UCSD-AML1 (cell line): ENCODE results near the gene PKLR.
"Not testable (repeated sequence)": the region's sequence is repeated elsewhere in the genome, so short reads cannot be mapped to it uniquely, and the experiment has no call there.

Experiments used
- DNase-seq: peaks from one replicate; lab custom pipeline; 2025; ENCODE audit not compliant: unreplicated experiment; lab: John Stamatoyannopoulos, UW

Gene PKLR

DNA sequence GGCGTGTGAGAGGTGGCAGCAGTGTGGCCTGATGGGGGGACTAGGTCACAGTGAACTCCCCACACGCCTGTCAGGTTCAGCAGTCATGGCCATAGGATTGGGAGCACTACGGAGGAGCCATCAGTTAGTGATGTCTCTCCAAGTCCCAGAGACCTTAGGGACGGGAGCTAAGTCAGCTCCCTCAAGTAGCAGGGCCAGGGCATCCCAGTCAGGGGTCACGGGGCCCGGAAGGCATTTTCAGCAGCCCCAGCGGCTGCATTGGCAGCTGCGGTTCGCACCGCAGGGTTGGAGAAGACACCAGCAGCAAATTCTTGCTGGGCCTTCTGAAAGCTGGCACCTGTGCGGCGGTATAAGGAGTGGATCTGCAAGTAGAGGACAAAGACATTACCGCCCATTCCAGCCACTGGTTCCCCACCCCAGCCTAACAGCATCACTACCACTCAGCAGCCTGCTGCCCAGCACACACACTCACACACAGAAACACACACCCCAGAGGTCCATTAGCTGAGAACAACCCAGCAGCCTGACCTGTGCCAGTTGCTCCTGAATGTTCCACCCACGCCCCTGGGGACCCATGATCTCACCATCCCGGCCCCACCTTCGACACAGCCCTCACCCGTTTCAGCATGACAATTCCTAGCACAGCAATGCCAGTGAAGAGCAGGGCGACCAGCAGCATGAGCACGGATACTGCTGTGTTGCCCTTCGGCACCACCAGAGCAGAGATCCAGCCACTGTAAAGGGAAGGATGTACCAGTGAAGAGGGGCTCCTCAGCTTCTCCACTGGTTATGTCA, 45.0 kb downstream of the PKLR start:
- no peak for DNase-seq

DNA sequence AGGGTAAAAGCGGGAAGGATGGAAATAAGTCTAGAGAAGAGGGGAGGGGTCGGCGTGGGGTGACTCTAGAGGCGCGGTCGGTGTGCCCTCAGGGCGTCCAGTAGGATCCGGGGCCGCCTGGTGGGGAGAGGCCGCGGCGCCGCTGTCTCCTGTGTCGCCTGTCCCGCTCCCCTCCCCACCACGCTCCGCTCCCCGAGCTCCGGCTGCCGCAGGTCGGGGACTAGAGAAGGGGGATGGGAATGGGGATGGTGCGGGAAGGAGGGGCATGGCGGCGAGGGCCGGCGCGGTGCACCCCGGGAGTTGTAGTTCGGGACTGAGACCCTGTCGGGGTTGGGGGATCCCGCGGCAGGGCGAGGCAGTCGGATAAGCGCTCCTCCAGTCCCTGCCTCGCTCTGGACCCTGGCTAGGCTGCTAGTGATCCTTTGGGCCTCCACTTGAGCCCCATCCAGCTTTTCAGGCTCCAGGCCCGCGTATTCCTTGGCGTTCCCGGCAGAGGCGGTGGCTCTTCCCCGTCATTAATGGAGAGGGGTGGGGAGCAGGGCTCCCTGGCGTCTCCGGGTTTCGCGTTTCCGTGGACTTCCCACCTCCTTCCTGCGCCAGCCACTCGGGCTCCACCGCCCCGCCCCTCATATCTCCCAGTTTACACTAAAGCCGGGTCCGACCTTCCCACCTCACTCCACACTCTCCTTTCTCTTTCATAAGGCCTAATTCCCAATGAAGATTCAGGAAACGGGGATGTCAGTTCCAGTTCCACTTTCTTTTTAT, 45.8 kb downstream of the PKLR start, which contains the start of gene ENTREP3:
TSS of gene ENTREP3 (minus strand) at position 241 of the 765 bp plus-strand sequence. CDS start 606 bp downstream, outside the sequence.
- DNase-seq = peak; percentile 74

DNA sequence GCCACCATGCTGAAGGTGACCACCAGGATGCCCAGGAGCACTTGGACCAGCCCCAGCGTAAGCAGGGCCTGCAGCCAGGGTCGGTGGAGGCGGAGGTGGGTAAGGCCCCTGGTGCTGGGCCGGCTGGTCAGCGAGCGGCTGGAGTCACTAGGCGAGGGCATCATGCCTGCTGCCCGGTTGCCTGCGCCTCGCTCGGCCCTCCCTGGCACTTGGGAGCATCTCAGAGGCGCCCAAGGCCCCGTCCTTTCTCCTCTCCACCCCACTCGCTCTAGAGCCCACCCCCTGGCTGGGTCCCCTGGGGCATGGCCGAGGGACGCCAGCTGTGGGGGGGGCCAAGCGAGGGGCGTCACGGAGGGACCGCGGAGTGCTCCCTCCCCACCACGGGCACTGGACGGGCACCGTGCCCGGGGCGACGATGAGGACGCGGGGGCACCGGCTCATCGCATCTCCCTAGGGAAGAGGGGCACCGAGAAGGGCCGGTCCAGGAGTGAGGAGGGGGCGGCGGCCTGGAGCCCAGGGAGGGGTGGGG, 46.5 kb downstream of the PKLR start:
- DNase-seq = no peak

DNA sequence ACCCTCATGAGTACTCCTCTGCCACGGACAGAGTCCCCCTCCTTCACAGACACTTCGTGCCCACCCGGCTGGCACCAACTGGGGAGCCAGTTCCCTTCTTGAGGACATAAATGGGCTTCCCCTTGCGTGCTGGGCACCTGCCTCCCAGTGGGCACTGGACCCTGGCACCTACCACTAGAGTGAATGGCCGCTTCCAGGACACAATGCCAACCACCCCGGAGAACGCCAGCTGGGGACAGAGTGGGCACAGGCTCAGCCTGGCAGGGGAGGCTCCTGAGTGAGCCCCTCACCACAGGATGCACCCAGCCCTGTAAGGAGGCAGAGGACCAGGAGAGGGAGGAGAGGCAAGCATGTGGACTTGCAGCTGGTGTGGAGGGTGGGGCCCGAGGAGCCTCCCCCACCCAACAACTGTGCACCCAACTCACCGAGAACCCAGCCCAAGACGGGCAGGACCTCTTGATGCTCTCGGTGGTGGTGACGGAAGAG, 47.0 kb downstream of the PKLR start:
- DNase-seq = no peak

DNA sequence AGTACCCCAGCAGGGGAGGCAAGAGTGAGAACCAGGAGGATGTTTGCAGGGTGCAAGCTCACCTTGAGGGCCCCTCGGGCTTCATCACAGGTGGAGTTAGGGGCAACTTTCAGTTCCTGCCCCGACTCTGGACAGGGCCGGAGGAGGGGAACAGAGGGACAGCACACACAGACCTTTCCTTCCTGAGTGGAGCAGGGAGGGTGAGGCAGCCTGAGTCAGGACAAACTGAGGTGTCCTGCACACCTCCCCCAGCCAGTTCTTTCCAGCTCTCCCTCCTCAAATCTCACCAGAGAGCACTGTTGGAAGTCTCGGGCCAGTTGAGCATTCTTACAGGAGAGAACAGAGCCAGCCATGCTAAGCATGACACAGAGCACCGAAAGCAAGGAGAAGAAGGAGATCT, 47.4 kb downstream of the PKLR start:
- DNase-seq = no peak

DNA sequence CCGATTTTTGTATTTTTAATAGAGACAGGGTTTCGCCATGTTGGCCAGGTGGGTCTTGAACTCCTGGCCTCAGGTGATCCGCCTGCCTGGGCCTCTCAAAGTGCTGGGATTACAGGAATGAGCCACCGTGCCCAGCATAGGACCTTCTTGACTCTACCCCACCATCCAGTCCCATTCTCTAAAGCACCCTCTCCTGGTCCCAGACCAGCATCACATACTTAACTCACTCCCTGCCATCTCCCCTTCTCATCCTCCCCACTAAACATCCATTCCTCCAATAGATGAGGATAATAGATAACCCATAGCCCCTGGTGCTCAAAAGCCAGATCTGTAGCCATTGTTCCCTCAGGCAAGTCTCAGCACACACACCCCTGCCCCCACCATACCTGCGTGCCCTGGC, 48.0 kb downstream of the PKLR start:
- DNase-seq = no peak

DNA sequence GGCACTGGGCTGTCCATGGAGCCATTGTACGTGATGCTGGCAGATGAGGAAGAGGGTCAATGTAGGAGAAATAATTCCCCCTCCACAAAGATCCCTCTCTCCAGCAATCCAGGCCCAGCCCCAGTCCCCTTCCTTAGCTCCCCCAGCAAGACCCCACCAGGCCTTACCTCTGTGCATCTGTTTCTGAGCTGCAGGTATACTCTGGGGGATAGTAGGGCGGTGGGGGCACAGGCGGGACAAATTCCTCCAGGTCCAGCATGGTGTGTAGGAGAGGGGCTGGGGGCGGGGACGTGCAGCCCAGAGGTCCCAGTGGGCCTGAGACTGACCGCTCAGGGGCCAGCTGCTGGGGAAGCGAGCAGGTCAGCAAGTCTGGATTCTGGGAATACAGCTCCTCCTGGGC, 49.7 kb downstream of the PKLR start:
- no peak for DNase-seq

DNA sequence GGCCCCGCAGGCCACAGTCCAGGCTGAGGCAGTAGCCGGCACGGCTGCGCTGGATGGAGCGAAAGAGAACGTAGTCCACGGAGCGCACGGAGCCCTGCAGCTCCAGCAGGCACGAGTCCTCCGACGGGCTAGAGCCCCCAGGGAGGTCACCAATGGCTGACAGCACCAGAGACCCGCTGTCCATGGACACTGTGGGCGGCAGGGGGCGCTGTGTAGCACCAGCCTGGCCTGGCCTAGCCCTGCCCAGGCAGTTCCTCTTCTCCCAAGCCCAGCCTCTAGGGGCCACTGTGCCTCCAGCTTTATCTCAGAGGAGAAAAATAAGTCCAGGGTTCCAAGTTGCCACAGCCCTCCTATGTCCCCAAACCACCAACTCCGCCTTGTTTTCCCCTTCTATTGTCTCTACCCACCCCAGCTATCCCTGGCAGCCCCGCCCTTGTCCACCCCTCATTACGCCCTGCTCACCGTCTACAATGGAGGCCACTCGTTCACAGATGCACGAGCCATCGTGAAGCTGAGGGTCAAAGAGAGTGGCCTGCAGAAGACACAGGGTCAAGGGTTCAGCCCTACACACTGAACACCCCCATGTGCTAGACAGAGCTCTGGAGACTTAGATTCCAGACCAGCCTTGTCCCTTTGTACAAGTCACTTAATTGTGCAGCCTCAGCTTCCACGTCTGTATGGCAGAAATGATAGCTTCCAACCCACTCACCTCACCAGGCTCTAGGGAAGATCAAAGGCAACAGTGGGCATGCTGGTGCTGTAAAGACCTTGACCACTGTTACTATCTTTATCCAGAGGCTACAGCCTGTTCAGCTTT, 50.4 kb downstream of the PKLR start:
- DNase-seq = peak; percentile 92

DNA sequence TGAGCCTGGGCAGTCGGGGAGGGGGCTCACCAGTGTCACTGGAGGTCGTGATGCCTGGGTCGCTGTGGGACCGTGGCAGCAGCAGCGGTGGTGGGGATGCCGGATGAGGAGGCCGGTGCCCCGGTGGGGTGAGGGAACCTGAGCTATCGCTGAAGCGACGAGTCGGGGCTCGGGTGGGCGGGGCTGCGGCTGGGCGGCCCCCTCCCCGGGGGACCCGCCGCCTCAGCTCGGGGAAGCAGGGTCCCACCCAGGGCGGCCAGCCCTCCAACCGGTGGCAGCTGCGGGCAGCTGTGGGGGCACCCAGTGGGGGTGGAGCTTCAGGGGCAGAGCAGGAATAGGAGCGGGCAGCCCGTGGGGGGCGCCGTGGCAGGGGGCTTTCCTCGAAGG, 51.0 kb downstream of the PKLR start:
- DNase-seq = no peak

DNA sequence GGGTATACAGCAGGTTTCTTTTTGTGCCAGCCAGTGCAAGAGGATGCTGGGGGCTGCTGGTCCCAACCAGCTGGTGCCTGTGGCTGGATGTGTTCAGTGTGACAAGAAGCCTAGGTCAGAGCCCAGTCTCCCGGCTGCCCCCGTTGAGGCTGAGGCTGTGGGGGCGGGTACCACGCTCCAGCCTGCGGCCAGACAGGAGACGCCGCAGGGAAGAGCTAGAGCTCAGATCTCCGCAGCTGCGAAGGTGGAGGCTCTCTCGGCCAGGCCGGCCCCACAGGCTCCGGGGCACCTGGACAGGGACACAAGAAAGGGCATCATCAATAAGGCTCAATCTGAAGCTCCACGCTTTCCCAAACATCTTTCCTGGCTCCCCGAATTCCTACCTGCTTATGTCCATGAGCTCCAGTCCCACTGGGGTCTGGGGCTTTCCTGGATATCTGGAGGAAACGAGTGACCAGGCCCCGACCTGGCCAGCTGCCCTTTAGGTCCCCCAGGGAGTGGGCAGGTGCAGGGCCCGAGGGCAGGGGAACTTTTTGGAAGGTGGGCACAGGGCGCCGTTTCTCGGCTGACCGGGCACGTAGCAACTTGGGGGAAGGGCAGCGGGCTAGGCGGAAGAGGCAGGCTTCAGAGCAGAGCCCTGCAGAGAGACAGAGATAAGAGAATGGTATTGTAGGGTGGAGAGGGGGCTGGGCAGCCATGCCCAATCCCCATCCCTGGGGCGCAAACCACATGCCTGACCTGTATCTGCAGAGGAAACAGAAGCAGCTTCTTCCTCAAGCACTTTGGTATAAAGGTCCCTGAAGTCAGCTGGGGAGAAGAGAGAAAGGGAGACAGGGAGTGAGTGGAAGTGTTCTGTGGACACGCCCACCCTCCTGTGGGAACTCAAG, 53.3 kb downstream of the PKLR start:
- DNase-seq = no peak

DNA sequence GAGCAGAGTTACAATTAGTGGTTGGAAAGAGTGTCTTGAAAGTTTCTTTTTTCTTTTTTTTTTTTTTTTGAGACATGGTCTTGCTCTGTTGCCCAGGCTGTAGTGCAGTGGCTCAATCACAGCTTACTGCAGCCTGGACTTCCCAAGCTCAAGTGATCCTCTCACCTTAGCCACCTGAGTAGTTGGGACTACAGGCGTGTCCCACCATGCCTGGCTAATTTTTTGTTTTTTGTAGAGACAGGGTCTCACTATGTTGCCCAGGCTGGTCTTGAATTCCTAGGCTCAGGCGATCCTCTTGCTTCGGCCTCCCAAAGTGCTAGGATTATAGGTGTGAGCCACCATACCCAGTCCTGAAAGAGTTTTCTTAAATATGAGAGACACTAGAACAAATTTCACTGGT, 54.4 kb downstream of the PKLR start:
- not testable (repeated sequence) for DNase-seq

DNA sequence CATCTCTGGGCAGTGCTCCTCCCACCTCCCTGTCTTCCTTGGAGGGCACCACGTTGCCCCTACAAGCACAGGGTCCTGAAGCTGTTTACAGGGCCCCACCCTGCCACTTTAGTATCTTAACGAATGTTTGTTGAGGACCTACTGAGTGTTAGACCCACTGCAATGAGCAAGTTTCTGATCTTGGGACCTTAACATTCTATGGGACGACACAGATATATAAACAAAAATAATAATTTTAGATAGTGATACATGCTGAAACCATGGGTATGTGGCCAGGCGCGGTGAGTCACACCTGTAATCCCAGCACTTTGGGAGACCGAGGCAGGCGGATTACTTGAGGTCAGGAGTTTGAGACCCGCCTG, 56.1 kb downstream of the PKLR start:
- DNase-seq = no peak

DNA sequence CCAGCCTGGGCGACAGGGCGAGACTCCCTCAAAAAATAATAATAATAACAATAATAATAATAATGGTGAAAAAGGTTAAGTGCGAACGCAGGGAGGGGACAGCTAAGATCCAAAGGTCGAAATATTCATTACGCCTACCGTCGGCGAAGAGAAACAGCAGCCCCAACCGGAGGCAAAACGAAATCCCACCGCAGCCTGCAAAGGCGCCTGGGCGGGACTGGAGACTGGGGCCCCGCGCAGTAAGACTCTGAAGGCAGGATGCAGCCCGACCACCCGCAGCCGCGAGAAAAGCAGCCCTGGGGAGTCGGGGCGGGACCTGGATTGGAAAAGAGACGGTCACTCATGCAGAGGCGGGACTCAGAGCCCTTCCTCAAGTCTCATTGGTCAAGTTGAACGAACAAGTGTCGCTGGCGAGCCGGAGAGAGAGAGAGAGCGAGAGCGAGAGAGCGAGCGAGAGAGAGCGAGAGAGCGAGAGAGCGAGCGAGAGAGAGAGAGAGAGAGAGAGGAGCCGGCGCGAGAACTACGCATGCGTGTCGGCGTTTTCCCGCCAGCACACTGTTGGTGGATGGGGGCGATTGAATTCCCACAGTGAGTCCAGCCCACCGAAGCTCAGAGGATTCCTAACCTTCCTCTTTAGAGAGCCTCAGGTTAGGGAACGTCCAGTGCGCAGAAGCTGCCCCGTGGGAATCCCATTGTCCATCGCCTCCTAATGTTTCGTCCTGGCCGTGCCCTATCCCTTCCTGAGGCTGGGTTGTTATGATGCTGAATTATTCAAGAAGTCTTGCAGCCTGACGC, 56.7 kb downstream of the PKLR start:
- DNase-seq = peak; percentile 96

DNA sequence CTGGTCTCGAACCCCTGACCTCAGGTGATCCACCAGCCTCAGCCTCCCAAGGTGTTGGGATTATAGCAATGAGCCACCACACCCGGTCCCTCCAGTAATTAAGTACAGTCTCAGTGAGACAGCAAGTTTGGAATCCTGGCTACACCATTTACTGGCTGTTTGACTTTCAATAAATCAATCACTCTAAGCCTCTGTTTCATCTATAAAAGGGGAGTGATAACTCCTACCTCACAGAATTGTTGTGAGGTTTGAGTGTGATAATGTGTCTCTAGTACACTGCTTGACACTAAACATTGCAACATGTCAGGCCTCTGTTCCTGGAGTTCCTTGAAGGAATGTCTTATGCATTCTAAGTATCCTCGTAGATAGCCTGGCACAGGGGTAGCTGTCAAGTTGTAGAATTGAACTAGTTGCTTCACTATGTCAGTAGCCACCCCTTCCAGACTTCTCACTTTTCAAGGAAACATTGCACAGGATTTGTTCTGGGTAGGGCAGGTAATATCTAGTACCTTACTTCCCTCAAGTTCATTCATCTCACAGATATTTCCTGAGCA, 58.4 kb downstream of the PKLR start:
- no peak for DNase-seq

DNA sequence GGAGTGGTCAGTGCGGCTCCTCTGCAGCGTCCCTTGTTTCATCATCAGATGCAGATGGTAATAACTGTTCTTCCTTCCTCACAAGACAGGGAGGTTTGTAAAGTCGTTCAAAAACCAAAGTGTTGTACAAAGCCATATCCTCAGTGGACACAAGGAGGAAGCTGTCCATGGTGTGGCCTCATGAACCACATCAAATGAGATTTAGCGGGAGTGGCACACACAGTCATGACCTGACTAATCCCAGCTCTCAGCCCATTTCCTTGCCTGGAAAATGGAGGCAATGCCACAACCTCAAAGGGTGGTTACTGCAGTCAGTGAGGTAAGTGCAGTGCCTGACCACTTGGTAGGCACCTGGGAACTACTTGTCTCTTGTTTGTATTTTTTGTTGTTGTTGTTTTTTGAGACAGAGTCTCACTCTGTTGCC, 59.4 kb downstream of the PKLR start:
- DNase-seq = no peak

DNA sequence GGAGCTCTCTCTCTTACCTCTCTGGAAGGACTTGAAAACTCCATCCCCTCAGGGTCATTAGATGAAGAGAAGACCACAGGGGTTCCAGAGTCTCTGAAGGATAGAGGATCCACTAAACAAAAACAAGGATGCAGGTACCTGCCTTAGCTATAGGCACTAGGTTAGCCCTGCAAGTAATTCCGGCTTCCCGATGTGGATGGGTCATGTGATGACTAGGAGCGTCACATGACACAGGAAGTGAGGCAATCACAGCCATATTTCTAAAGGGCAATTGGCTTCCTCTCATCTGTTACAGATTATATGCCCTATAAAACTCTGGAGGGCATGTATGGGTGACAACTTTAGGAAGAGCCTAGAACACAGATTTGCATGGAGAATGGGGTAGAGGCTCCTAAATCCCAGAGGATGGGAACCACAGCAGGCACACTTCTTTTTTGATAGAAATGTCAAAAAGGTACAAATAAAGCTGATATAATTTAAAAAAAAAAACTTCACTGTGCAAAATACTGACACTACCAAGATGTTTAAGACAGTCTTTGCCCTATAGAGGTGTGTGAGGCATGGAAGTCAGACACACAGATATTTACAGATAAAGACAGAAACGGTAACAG, 60.1 kb downstream of the PKLR start:
- peak; percentile 38 for DNase-seq
